ENCODE measurements around the gene ERF.

ERF gene

DNA sequence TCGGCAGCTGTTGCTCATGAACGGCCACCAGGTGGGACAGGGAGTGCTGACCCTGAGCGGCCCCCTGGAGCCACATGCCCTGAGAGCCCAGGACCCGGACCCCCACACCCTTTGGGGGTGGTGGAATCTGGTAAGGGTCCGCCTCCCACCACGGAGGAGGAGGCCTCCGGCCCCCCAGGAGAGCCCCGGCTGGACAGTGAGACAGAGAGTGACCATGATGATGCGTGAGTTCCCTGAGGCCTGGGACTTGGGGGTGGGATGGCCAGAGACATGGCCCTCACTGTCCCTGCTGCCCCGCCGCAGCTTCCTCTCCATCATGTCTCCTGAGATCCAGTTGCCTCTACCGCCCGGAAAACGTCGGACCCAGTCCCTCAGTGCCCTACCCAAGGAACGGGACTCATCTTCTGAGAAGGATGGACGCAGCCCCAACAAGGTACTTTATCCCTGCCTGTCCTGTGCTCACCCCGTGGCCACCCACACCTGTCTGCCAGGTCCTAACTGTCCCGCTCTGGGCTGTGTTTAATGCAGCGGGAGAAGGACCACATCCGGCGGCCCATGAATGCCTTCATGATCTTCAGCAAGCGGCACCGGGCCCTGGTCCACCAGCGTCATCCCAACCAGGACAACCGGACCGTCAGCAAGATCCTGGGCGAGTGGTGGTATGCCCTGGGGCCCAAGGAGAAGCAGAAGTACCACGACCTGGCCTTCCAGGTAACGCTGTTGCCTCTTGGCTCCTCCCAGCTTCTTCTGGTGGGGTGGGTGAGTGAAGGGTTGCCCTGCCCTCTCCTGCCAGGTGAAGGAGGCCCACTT is 32.3 kb upstream of the ERF start:
- ATAC-seq: no peak

DNA sequence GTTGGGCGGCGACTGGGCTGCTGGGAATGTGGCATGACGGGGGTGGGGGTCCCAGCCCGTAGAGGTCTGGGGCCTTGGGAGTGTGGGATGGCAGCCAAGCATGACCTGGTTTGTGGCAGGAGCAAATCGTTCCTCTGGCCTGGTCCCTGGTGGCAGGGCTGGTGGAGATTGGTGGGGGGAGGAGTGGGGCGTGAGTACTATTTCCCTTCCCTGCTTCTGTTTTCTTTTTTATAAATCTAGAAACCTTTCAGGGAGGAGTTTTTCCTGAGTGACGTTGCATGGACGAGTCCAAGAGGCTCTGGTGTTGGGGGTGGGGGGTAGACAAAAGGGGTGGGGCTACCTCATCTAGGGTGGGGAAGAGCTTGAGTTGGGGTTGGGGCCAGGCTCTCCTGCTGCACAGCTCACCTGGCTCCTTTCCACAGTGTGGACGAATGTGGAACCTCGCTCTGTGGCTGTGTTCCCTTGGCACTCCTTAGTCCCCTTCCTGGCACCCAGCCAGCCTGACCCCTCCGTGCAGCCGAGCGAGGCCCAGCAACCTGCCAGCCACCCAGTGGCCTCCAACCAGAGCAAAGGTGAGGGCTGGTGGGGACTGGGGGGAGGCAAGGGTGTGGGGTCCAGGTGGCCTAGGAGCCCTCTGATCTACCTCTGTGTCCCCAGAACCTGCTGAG is 31.6 kb upstream of the ERF start:
- ATAC-seq: no peak

DNA sequence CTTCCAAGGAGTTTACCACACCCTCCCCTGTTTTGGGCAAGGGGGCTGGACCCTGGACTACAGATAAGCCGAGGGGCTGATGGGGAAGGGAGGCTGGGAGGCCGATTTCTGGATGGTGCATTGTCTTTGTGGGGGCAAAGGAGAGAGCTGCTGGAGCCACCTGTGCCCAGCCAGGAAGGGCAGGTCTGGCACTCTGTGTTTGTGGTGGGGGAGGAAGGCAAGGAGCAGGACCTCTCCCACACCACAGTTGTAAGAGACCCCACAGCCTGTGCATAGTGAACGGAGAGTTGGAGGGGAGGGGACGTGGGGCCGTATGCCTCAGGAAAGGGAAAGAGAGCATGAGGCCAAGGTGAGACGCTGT is 31.0 kb upstream of the ERF start:
- no peak for ATAC-seq

DNA sequence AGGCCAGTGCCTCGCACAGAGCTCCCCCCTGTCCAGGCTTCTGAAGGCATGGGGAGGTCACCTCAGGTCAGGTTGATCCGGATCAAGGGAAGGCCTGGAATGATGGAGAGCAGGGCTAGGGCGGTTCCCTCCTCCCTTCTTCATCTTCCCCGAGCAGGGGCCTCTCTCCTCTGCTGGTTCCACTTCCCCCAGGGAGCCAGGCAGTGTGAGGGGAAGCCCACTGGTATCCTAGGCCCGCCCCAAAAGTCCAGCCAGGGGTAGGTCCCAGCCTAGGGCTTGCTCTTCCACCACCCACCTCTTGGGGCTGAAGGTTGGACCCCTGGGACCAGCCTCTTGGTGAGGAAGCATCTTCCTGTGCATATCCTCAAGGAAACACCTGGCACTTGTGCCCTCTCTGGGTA is 30.6 kb upstream of the ERF start:
- no peak for ATAC-seq

DNA sequence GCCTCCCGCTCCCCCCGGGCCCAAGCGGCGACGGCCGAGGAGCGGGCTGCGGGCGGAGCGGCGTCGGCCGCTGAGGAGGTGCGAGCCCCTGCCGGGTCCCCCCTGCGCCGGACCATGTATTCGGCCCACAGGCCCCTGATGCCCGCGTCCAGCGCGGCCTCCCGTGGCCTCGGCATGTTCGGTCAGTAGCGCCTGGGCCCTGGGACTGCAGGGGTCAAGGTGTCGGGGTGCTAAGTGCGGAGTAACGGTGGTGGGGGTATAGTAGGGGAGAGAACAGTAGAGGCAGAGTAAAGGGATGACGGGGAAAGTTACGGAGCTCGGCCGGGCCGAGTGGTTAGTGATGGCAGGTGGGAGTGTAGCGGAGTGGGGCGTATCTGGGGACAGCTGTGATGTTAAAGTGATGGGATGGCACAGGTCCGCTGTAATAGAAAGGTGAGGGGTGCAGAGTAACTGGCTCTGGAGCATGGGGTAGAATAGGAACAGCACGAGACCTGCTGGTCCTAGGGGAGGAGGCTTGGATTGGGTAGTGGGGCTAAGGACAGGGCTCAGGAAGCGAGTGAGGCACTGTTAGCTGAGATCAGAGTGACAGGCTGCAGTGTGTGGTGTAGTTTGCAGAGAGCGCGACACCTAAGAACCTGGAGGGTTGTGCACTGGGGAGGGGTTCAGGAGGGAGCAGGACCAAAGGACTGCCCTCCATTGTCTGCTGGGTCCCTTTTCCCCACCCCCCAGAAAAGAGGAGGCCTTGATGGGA is 29.8 kb upstream of the ERF start:
- no peak for ATAC-seq

DNA sequence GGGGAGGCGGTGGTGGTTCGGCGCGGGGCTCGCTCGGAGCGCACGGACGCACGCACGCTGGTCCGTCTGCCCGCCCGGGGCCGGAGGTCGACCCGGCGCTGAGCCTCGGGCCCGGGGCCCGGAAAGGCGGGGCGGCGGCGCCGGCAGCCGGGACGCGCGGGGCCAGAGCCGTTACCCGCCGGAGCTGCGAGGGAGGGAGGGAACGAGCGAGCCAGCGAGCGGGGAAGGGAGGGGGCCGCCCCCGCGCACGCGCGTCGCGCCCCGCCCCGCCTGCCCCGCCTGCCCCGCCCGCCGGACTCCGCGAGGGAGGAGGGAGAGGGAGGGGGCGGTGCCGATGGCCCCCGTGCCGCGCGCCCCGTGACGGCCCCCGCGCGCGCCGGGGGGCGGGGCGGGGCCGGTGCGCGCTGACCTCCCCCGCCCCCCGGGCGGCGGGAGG is 29.2 kb upstream of the ERF start:
- ATAC-seq: peak; percentile 22 to 34

DNA sequence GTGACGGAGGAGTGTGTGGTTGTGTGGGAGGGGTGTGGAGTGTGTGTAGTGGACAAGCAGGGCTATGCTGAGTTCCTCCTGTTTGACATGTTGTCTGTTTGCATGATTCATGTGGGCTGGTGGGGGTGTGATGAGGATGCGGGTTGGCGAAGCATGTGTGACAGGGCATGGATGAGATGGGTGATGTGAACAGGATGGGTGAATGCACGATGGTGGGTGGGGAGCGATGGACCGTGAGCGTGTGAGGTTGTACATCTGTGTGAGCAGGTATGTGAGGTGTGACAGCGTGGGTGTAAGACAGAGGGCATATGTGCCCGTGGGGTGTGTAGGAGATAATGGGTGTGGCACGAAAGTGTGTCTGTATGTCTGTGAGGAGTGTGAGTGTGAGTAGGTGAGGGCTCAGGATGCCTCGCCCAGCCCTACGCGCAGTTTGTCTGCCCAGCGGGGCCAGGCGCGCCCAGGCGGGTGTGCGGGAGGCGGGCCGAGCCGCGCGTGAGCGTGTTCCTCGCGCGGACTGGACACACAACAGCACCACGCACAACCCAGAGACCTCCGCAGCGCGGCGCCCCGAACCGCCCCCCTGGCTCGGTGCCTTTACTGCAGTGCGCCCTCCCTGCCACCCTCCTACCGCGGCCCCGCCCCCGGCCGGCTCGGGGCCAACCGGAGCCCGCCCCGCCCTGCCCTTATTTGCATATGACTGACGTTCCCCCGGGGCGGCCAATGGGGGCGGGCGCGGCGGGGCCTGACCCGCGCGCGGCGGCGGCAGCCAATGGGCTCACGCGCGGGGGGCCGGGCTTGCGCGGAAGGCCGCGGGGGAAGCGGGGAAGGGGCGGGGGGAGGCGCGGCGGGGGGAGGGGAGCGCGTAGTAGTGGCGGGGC is 28.5 kb upstream of the ERF start:
- ATAC-seq: peak; percentile 69 to 74

DNA sequence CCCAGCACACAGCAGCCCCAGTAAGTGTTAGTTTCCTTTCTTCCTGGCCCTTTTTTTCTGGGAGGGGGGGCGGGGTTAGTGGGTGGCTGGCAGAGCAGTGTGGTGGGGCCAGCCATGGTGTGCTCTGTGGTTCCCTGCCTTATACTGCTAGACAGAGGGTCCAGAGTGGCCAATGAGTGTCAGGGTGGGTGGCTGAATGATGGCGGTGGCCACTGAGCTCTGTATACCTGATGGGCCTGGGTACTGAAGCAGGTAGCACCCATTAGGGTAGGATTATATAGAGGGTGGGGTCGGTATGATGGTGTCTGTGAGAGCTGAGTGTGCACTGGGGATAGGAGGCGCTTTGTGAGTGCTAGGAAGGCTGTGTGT is 27.9 kb upstream of the ERF start:
- no peak for ATAC-seq

DNA sequence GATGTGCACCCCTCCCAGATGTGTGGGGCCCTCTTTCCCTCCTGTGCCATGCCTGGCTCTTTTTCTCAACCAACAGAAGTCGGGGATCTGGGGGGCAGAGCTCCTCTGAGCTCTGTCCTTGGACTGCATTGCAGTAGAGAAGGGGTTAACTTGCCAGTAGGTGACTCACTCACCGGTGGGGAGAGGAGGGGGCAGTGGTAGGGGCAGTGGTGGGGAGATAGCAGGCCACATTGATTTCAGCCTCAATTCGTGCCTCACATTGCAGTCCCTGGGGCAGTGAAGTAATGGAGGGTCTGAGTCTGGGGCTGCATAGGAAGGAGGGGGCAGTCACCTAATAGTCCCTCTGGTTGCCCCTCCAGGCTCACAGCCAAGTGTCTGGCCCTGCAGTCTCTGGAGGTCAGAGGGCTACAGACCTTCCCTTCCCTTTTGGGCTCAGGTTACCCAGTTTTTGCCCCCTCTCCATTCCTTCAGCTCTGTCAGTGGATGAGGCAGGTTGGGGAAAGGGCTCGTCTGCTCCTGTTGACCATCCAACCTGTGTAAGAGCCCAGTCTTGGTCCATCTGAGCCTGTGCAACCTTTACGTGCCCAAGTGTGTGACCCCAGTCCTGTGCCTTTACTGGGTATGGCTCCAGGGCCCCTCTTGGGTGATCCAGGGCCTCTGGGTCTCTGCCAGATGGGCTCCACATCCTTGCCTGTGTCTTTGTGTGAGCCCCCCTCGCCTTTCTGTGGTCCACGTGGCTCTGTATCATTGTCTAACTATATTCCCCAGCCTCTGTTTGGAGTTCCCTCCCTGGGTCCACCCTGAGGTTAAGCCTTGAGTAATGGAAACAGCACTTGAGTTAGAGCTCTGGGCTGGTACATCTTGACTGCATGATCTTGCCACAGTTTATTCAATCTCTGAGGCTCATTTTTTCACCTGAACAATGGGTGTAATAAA is 27.2 kb upstream of the ERF start:
- no peak for ATAC-seq

DNA sequence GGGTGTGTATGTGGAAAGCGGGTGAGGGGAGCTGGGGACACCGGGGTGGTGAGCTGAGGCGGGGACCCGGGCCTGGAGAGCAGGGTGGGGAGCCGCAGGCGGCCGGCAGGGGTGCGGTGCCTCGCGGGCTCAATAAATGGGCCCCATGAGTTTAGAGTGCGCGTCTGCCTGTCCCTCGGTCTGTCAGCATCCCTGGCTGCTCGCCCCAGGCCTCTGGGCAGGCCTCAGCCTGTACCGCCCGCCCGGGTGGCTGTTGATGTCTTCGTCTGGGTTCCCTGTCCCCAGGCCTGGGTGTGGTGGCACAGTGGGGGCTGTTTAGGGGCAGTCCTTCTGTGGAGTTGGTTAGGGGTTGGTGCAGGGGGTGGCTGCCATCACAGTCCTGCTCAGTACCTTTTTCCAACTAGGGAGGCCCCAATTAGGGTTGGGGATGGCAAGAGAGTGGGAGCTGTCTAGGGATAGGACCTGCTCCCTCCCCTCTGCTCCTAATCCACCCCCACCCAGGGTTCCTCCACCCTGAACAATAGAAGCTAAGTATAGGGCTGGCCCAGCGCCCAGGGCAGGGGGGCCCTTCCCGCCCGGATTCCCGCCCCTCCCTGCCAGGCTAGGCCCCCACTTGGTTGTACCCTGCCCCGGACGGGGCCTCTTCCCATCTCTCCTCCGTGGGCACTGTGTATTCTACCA is 26.4 kb upstream of the ERF start:
- ATAC-seq: no peak

DNA sequence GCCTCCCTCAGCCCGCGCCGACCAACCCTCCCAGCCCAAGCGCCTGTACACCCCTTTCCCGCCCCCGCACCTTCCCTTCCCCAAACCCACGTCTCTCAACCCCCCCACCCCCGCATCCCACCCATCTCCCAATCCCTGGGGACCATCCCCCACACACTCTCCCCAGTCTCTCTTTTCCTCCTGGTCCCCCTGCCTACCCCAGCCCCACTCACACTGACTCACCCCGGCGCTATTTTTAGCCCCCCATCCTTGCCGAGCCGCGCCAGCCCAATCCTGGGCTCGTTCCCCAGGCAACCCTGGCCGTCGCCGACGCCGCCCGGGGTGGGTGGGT is 25.9 kb upstream of the ERF start:
- no peak for ATAC-seq

DNA sequence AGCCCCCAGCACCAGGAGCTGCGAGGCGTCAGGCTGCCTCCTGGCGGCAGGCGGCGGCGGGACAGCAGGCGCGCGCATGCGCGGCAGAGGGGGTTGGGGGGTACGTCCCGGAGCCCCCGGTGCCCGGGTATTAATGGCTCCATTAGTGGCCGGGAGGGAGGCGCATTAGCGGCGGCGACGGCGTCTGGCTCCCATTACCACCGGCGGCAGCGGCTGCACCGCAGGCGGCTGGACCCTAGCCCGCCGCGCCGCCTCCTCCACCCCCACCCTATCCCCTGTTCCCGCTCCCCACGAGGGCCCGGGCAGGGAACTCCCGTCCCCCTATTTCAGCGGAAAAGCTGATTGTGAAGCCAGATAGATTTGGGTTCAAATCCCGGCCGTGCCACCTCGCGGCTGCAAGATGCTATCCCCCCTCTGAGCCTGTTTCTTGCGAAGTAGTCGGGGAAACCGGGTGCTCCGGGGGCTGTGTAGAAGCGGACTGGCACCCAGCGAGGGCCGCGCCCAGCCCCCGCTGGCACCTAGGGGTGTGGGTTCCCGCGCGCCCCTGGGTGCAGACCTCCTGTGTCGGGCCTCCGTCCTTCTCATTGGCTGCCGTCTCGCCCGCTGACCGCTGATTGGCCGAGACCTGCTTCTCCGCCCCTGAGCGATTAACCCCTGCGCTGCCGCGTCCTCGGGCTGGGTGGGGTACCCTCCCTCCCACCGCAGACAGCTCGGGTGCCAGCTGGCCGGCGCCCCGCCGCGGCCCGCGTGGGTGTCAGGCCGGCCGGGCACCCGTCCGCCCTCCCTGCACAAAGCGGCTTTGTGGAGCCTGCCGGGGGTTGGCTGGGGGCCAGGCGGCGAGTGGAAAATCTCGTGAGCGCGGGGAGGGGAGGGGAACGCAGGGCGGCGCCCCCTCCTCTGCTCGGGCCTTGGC is 25.2 kb upstream of the ERF start:
- peak; percentile 44 to 48 for ATAC-seq

DNA sequence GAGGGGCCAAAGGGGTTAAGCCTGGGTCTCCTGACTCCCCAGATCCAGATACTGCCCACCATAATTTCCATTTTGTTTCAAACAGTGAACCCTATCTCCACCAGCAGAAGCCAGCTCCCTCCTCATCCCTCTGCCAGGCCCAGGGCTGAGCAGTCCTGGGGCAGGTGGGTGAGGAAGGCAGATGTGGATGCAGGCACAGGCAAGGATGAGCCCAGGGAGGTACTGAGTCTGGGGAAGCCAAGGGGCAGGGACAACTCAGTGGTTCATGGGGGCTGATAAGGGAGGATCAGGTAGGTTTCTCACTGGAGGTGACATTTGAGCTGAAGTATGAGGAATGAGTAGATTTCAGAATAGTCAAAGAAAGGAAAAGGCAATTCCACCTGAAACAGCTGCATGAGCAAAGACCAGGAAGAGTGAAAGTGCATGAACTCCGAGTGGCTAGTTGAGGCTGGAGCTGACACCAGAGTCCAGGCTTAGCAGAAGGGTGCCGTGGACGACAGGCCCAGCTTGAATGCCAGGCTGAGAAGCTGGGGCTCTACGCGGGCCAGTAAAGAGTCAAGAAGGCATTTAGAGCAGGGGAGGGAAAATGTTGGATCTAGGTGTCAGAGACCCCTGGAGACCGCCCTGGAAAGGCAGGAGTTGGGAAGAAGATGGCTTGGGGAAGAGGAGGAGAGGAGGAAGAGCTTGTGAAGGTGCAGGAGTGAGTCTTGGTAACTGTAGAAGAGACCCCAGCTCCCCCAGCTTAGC is 24.4 kb upstream of the ERF start:
- ATAC-seq: no peak

DNA sequence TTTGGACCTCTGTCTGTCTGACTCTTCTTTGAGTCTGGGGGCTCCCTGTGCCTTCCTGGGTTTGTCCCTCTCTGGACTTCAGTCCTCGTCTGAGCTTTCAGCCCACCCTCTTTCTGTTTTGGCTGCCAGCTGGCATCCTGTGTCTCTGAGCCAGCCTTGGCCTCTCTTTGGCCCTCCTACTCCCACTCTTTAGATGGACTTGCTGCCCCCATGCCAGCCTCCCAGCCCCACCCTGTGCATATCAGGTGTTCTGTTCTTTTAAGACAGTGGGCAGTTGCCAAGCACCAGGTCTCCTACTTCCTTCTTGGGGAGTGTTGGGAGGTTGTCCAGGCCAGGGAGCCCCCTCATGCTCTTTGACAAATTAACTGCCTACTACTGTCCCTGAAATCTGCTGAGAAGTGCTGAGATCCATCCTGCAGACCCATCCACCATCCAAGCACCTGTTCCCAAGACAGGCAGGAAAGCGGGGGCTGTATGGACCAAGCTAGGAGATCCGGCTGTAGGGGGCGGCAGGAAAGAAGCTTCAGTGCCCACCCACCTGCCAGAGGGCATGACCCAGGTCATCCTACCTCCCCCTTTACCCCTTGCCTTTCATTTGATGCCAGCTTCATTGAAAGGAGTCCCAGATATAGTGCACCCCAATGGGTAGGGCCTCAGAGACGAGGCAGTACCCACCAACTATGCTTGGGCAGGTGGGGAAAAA is 23.7 kb upstream of the ERF start:
- ATAC-seq: no peak

DNA sequence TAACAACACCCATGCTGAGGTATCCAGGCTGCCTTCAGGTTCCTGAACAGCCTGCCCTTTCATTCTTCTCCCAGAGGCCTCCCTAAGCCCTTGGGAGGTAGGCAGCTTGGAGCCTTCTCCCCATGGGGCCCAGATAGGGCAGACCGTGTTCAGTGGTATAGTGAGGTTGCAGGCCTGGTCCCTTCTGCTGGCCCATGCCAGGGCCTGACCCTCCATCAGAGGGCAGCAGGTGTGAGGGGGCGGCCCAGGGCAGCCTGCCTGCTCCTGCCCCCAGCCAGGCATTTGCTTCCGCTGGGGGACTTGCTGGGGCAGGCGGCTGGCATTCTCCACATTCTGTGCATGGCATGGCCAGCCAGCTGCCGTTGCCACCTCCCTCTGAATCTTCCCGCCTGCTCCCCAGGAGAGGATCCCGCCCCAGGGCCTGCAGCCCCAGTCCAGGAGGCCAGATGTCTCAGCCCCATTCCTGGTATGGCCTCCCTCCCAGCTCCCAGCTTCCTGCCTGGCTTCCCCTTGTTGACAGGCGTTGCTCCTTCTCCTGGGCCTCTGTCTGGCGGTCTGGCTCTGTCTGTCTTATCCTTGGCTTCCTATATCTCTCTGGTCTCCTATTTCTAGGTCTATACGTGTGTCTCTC is 23.0 kb upstream of the ERF start:
- ATAC-seq: no peak

DNA sequence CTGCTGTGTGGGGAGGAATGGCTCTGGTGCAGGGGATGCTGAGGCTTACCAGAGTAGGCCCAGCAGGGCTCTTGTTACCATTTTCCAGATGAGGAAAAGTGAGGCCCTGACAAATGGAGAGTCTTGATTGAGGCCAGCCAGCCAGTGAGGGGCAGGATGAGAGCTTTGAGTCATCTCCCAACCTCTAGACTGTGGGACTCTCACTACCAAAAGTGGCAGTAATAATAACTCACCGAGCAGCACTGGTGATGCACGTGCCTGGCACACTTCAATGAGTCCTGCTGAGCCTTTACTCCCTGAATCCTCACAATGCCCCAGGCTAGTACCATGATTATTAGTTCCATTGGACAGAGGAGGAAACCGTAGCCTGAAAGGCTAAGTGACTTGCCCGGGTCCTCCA is 21.9 kb upstream of the ERF start:
- ATAC-seq: peak; percentile 49 to 68

DNA sequence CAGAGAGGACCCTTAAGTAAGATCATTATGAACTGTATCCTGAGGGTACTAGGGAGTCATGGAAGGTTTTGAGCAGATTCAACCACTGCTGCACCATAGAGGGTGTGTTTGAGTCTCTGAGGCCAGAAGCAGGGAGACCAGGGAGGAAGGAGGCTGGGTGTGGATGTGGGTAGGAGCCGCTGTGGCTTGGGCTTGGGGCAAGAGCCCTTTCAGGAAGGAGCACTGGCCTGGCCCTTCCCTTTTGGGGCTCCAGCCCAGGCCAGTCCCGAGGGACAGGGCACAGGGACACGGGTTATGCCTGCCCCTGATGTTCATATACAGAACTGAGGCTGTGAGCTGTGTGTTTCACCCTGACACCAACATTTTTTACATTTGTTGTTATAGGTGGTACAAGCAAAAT is 21.4 kb upstream of the ERF start:
- ATAC-seq: no peak

DNA sequence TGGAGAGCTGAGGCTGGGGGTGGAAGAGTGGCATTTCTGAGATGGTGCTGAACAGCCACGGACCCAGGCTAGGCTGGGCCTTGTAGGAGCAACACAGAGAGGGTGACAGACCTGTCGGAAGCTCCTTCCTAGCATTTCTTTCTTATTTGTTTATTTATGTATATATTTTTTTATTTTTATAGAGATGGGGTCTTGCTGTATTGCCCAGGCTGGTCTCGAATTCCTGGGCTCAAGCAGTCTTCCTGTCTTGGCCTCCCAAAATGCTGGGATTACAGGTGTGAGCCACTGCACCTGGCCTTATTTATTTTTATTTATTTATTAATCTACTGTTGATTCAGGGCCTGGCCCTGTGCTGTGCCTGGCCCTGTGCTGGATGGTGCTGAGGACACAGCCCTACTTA is 20.6 kb upstream of the ERF start:
- ATAC-seq: no peak
